Activated naive CD4-positive, alpha-beta T cell treated with anti-CD3 and anti-CD28 coated beads, Interleukin-2, amount 10 ng/mL, durations not matched to agents 7 days and 5 days (primary cell): ENCODE data around the gene ZWILCH.

ENCODE experiments used
- CTCF ChIA-PET: fragments of 350-600 bp; sonication (Branson Sonifier 250); formaldehyde crosslinking; loops from one replicate; lab custom pipeline; 2021; ENCODE audit warnings: antibody characterized with exemption; lab: Charles Lee
- DNase-seq: peaks from one replicate; pipeline ENCODE4 v3.0.0-alpha.2; 2020
- H3K27ac Mint-ChIP-seq: one replicate; pipeline ENCODE4 v1.8.0; 2021; ENCODE audit warnings: mild to moderate bottlenecking, moderate library complexity, mixed read lengths
- H3K27me3 Mint-ChIP-seq: one replicate; pipeline ENCODE4 v1.8.0; 2021; ENCODE audit warnings: mild to moderate bottlenecking, mixed read lengths
- H3K36me3 Mint-ChIP-seq: one replicate; pipeline ENCODE4 v1.8.0; 2021; ENCODE audit warnings: mixed read lengths
- H3K4me1 Mint-ChIP-seq: one replicate; pipeline ENCODE4 v1.8.0; 2021; ENCODE audit warnings: mixed read lengths
- H3K4me3 Mint-ChIP-seq: one replicate; pipeline ENCODE4 v1.8.0; 2021; ENCODE audit warnings: mild to moderate bottlenecking, moderate library complexity, mixed read lengths
- H3K9me3 Mint-ChIP-seq: one replicate; pipeline ENCODE4 v1.8.0; 2021; ENCODE audit warnings: mixed read lengths

The ZWILCH gene

GRCh38 chr15:66567897-66568296 lies 62.8 kb downstream of the ZWILCH start:
- CTCF ChIA-PET = interaction anchor here (1.1 to 1.4 kb wide), 2 partner anchors 9 to 19 kb away, joined by 3 to 4 read pairs; no protein-coding TSS in a partner anchor

GRCh38 chr15:66569461-66570137 lies 64.5 kb downstream of the ZWILCH start:
- H3K9me3 Mint-ChIP-seq = no peaks in the 10 kb centered on the region
- DNase-seq = no peak
- H3K27me3 Mint-ChIP-seq = peaks cover 7% of the 10 kb centered on the region
- CTCF ChIA-PET = no interaction called here
- peaks cover 6% of the 10 kb centered on the region for H3K4me1 Mint-ChIP-seq
- H3K4me3 Mint-ChIP-seq = no peak overlapping the region
- H3K27ac Mint-ChIP-seq = no peak overlapping the region
- H3K36me3 Mint-ChIP-seq = no peaks in the 10 kb centered on the region

More at GRCh38 chr15:66567897-66568296, 62.8 kb downstream of the ZWILCH start:
- Mint-ChIP-seq H3K4me1 (peaks cover 6% of the 10 kb centered on the region), H3K36me3 (no peaks in the 10 kb centered on the region), H3K9me3 (no peaks in the 10 kb centered on the region), H3K27me3 (peaks cover 7% of the 10 kb centered on the region), H3K27ac (no peak overlapping the region), H3K4me3 (no peak overlapping the region)
- no peak for DNase-seq

GRCh38 chr15:66570327-66570726 lies 65.2 kb downstream of the ZWILCH start:
- Mint-ChIP-seq H3K9me3 (no peaks in the 10 kb centered on the region), H3K27me3 (peaks cover 7% of the 10 kb centered on the region), H3K4me3 (no peak overlapping the region), H3K4me1 (peaks cover 6% of the 10 kb centered on the region), H3K36me3 (no peaks in the 10 kb centered on the region), H3K27ac (no peak overlapping the region)
- DNase-seq = no peak
- CTCF ChIA-PET = no interaction called here

DNA sequence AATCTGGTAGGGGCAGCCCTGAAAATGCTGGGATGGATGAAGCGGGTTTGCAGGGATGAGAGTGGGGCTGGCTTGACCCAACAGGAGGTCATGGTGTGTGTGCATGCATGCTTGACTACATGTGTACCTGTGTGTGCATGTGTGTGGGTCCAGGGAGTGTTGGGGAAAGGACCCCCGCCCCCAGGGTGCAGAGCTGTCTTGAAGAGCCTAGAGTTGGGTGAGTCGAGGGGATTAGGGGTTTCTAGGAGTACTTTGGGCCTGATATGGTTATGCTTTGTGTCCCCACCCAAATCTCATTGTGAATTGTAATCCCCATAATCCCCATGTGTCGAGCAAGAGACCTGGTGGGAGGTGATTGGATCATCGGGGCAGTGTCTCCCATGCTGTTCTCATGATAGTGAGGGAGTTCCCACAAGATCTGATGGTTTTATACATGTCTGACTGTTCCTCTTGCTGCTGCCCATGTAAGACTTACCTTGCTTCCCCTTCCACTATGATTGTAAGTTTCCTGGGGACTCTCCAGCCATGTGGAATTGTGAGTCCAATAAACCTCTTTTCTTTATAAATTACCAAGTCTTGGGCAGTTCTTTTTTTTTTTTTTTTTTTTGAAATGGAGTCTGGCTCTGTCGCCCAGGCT lies 65.8 kb downstream of the ZWILCH start:
- peaks cover 6% of the 10 kb centered on the region for H3K4me1 Mint-ChIP-seq
- H3K27me3 Mint-ChIP-seq = peaks cover 7% of the 10 kb centered on the region
- no peak for DNase-seq
- H3K27ac Mint-ChIP-seq = no peak overlapping the region
- H3K36me3 Mint-ChIP-seq = no peaks in the 10 kb centered on the region
- no peaks in the 10 kb centered on the region for H3K9me3 Mint-ChIP-seq
- CTCF ChIA-PET = interaction anchor here (0.7 to 1.4 kb wide), 2 partner anchors 32 to 285 kb away, joined by 3 read pairs; no protein-coding TSS in a partner anchor
- no peak overlapping the region for H3K4me3 Mint-ChIP-seq

- CTCF ChIA-PET = interaction anchor here (1.1 to 1.4 kb wide), 2 partner anchors 31 to 37 kb away, joined by 3 read pairs; no protein-coding TSS in a partner anchor
- peaks cover under 1% of the 10 kb centered on the region for H3K4me1 Mint-ChIP-seq
- DNase-seq = no peak
- no peaks in the 10 kb centered on the region for H3K27me3 Mint-ChIP-seq
- H3K9me3 Mint-ChIP-seq = no peaks in the 10 kb centered on the region
- H3K27ac Mint-ChIP-seq = no peak overlapping the region
- H3K36me3 Mint-ChIP-seq = no peaks in the 10 kb centered on the region
- H3K4me3 Mint-ChIP-seq = no peak overlapping the region
These were observed 67.0 kb downstream of the ZWILCH start for GRCh38 chr15:66572146-66572545.

DNA sequence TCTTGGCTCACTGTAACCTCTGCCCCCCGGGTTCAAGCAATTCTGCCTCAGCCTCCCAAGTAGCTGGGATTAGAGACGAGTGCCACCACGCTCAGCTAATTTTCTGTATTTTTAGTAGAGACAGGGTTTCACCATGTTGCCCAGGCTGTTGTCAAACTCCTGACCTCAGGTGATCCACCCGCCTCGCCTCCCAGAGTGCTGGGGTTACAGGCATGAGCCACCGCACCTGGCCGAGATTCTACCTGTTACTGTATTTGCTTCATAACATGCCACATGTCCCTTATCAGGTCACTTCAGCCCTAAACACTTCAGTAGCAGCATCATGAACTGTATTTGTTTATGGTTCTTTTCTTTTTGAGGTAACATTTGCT lies 68.2 kb downstream of the ZWILCH start:
- Mint-ChIP-seq H3K4me3 (no peak overlapping the region), H3K4me1 (no peaks in the 10 kb centered on the region), H3K27me3 (peaks cover under 1% of the 10 kb centered on the region), H3K27ac (no peak overlapping the region), H3K9me3 (no peaks in the 10 kb centered on the region), H3K36me3 (no peaks in the 10 kb centered on the region)
- CTCF ChIA-PET = interaction anchor here (0.6 kb wide), 3 partner anchors 27 to 1946 kb away, joined by 3 to 4 read pairs (median 4); no protein-coding TSS in a partner anchor
- DNase-seq = no peak

- Mint-ChIP-seq H3K9me3 (no peaks in the 10 kb centered on the region), H3K27me3 (peaks cover 4% of the 10 kb centered on the region), H3K36me3 (no peaks in the 10 kb centered on the region), H3K4me1 (no peaks in the 10 kb centered on the region), H3K4me3 (no peak overlapping the region), H3K27ac (no peak overlapping the region)
- CTCF ChIA-PET = interaction anchor here (0.6 to 2.0 kb wide), 4 partner anchors 9 to 1946 kb away, joined by 3 to 6 read pairs (median 4); partner anchors contain the start of gene LCTL
- no peak for DNase-seq
These were observed 68.8 kb downstream of the ZWILCH start for GRCh38 chr15:66573719-66574595.

DNA sequence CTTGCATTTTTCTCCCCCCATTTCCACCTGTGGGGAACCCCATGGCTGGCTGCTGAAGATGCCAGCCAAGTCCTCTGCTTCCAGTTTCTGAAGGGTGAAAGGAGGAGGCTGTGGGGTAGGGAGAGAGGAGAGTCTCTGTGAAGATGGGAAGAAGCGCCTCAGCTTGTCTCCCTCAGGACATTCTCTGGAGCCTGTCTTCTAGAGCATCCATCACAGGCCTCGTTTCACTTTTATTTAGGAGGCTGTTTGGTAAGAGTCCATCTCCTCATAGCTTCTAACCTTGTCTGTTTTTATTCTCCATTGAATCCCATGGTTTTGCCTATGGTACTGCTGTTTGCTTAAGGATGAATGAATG lies 69.4 kb downstream of the ZWILCH start:
- Mint-ChIP-seq H3K36me3 (no peaks in the 10 kb centered on the region), H3K27ac (no peak overlapping the region), H3K27me3 (peaks cover 4% of the 10 kb centered on the region)

DNA sequence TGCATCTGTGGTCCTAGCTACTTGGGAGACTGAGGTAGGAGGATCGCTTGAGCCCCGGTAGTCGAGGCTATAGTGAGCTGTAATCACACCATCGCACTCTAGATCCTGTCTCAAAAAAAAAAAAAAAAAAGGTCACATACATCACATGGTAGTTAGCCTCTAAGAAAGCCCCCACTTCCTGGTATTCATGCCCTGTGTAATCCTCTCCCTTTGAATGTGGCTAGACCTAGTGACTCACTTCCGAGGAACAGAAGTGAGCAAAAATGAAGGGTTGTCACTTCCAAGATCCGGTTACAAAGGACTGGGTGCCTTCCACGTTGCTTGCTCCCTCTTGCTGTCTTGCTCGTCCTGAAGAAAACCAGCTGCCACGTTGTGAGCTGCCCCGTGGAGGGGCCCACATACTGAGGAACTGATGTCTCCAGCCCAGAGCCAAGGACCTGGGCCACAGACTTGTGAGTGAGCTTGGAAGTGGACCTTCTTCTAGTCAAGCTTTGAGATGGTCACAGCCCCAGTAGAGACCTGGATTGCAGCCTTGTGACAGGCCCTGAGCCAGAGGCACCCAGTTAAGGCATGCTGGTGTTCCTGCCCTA lies 73.3 kb downstream of the ZWILCH start:
- no peak for DNase-seq
- no peak overlapping the region for H3K27ac Mint-ChIP-seq

More for the DNA sequence above, 69.4 kb downstream of the ZWILCH start:
- H3K4me1 Mint-ChIP-seq = no peaks in the 10 kb centered on the region
- CTCF ChIA-PET = interaction anchor here (1.2 to 2.0 kb wide), 2 partner anchors 9 to 277 kb away, joined by 3 to 6 read pairs; partner anchors contain the start of gene LCTL
- DNase-seq = no peak
- no peak overlapping the region for H3K4me3 Mint-ChIP-seq
- H3K9me3 Mint-ChIP-seq = no peaks in the 10 kb centered on the region

GRCh38 chr15:66580643-66581042 lies 75.5 kb downstream of the ZWILCH start:
- Mint-ChIP-seq H3K9me3 (no peaks in the 10 kb centered on the region), H3K27me3 (peaks cover 21% of the 10 kb centered on the region), H3K27ac (no peak overlapping the region), H3K4me3 (no peak overlapping the region), H3K36me3 (no peaks in the 10 kb centered on the region), H3K4me1 (no peaks in the 10 kb centered on the region)
- CTCF ChIA-PET = no interaction called here
- DNase-seq = no peak

More for the DNA sequence above, 73.3 kb downstream of the ZWILCH start:
- H3K9me3 Mint-ChIP-seq = no peaks in the 10 kb centered on the region
- no peaks in the 10 kb centered on the region for H3K4me1 Mint-ChIP-seq
- peaks cover 16% of the 10 kb centered on the region for H3K27me3 Mint-ChIP-seq
- H3K4me3 Mint-ChIP-seq = no peak overlapping the region
- H3K36me3 Mint-ChIP-seq = no peaks in the 10 kb centered on the region
- CTCF ChIA-PET = no interaction called here

DNA sequence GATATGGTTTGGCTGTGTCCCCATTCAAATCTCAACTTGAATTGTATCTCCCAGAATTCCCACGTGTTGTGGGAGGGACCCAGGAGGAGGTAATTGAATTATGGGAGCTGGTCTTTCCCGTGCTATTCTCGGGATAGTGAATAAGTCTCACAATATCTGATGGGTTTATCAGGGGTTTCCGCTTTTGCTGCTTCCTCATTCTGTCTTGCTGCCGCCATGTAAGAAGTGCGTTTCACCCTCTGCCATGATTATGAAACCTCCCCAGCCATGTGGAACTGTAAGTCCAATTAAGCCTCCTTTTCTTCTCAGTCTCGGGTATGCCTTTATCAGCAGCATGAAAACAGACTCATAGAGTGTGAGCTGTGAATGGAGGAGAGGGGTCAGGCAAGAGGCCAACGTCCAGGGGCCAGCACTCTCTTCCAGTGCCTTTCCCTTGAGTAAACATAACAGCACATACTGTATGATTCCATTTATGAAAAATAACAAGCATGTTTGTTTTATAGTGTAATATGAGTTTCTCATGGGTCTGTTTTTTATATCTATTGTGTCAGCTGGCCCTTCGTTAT lies 76.9 kb downstream of the ZWILCH start:
- Mint-ChIP-seq H3K4me3 (no peak overlapping the region), H3K27me3 (peaks cover 32% of the 10 kb centered on the region), H3K4me1 (no peaks in the 10 kb centered on the region), H3K36me3 (no peaks in the 10 kb centered on the region), H3K9me3 (no peaks in the 10 kb centered on the region), H3K27ac (no peak overlapping the region)
- no peak for DNase-seq
- CTCF ChIA-PET = interaction anchor here (1.1 kb wide), 1 partner anchor 11 kb away, joined by 3 read pairs; no protein-coding TSS in a partner anchor

DNA sequence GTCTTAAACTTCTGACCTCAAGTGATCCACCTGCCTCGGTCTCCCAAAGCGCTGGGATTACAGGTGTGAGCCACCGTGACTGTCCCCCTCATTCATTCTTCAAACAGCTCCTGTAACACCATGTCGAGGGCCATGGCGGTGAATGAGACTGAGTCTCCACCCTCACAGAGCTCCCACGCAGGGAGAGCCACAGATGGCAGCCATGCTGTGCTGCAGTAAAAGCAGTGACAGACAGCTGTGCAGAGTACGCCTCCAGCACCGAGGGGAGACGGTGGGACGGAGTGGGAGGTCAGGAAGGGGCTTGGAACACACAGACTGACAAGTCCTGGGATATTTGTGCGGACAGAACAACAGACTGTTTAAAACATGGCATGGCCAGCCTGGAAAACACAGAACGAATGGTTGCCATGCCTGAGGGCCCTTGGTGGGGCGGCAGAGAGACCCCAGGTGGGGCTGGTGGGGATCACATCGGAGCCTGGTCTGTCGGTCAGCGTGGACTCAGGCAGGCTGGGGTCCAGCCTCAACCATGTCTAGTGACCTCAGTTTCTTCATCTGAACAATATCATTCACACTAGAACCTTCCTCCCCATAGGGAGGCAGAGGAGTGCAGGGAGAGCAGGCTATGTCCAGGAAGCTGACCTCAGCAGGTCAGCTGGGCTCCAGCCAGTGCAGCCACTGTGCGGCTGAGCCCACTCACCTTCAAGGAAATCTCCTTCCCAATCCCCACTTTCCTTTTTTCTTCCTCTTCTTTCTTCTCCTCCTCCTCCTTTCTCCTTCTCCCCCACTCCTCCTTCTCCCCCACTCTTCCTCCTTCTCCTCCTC lies 81.2 kb downstream of the ZWILCH start:
- Mint-ChIP-seq H3K9me3 (no peaks in the 10 kb centered on the region), H3K27me3 (peaks cover 28% of the 10 kb centered on the region), H3K27ac (no peak overlapping the region), H3K36me3 (no peaks in the 10 kb centered on the region), H3K4me1 (no peaks in the 10 kb centered on the region), H3K4me3 (no peak overlapping the region)
- CTCF ChIA-PET = no interaction called here
- no peak for DNase-seq

GRCh38 chr15:66587020-66587419 lies 81.9 kb downstream of the ZWILCH start:
- Mint-ChIP-seq H3K4me1 (no peaks in the 10 kb centered on the region), H3K36me3 (no peaks in the 10 kb centered on the region), H3K4me3 (no peak overlapping the region), H3K27me3 (peaks cover 32% of the 10 kb centered on the region), H3K27ac (no peak overlapping the region), H3K9me3 (no peaks in the 10 kb centered on the region)
- no peak for DNase-seq
- CTCF ChIA-PET = interaction anchor here (1.3 kb wide), 1 partner anchor 18 kb away, joined by 3 read pairs; no protein-coding TSS in a partner anchor
